ENCODE results near the gene SLC25A53. TPM values are rescaled to one million over a fixed set of nuclear protein-coding genes. Genes with fewer than 3 reads are reported as not detected.

Gene SLC25A53
- total RNA-seq, 120 experiments from 2014 or later = 6.6 to 23.5 (median 12.7) TPM

Other genes with a start within 250 kb of the SLC25A53 start
- gene TMSB15B, start 194.4 kb downstream of the SLC25A53 start, total RNA-seq = 10 to 100 TPM in 1 of 120 experiments, 1 to 10 TPM in 119; 1.5 to 12.0 (median 5.3) TPM
- 1 to 10 TPM in 1 of 120 experiments, not detected in 119; 2.0 TPM for gene H2BW1, start 143.3 kb downstream of the SLC25A53 start, total RNA-seq
- gene H2BW2, start 117.1 kb downstream of the SLC25A53 start, total RNA-seq = 1 to 10 TPM in 1 of 120 experiments, under 1 TPM in 11, not detected in 108; 0.23 to 1.1 (median 0.40) TPM
- gene TMSB15C, start 80.8 kb downstream of the SLC25A53 start, total RNA-seq = 10 to 100 TPM in 3 of 120 experiments, 1 to 10 TPM in 117; 2.5 to 11.6 (median 5.1) TPM
- 10 to 100 TPM in 61 of 120 experiments, 1 to 10 TPM in 59; 4.4 to 17.6 (median 10.2) TPM for gene ZCCHC18, start 44.5 kb downstream of the SLC25A53 start, total RNA-seq
- gene FAM199X, start 9.4 kb upstream of the SLC25A53 start, total RNA-seq = 10 to 100 TPM; 32.0 to 64.1 (median 48.5) TPM
- gene ESX1, start 97.9 kb upstream of the SLC25A53 start, total RNA-seq = not detected